ENCODE data around the gene SWI5.

- no peak for TF ChIP-seq CTCF (IDR thresholded peaks at IDR 0.05)
- no peak for TF ChIP-seq POLR2AphosphoS5 (IDR thresholded peaks at IDR 0.05)
Measured at GRCh38 chr9:128335161-128335560, 59.1 kb downstream of the SWI5 start.

Data from prostate gland (tissue), 2 donors.